DND-41 (cell line): ENCODE data around the gene SLC35A4.

Experiments used
- ATAC-seq: fragments of 200-7000 bp; cut with Tn5 transposase; 3 replicates; pipeline ENCODE4 v1.9.1; 2021; ENCODE audit warnings: low read depth; ENCODE audit not compliant: insufficient read depth
- DNase-seq: peaks from one replicate; pipeline ENCODE4 v3.0.0-alpha.2; 2020
- H2AFZ ChIP-seq: 2 replicates; pipeline ENCODE4 v1.6.0; 2012; ENCODE audit warnings: low read depth, low read length
- H3K27ac ChIP-seq: 2 replicates; pipeline ENCODE4 v1.5.1; 2012; ENCODE audit warnings: low read length, inconsistent platforms
- H3K27me3 ChIP-seq: fragments of 200-600 bp; sonication (generic); 2 replicates; pipeline ENCODE4 v1.6.0; 2012; ENCODE audit warnings: low read length, mild to moderate bottlenecking, inconsistent platforms; ENCODE audit not compliant: insufficient read depth, poor library complexity
- H3K36me3 ChIP-seq: 2 replicates; pipeline ENCODE4 v1.5.1; 2012; ENCODE audit warnings: low read length, inconsistent platforms; ENCODE audit not compliant: insufficient read depth
- H3K4me1 ChIP-seq: 2 replicates; pipeline ENCODE4 v1.5.1; 2012; ENCODE audit warnings: mild to moderate bottlenecking, low read length; ENCODE audit not compliant: insufficient read depth
- H3K4me2 ChIP-seq: 2 replicates; pipeline ENCODE4 v1.6.0; 2012; ENCODE audit warnings: mild to moderate bottlenecking, moderate library complexity, low read length, inconsistent platforms; ENCODE audit not compliant: insufficient read depth
- H3K4me3 ChIP-seq, 2 experiments: fragments of 200-600 bp in 1 of 2; shearing (Covaris generic) in 1 of 2; 2 replicates each; pipeline ENCODE4 v1.5.1; 2012 to 2016; ENCODE audit warnings: inconsistent platforms in 2 of 2, low read length in 2 of 2, mild to moderate bottlenecking in 2 of 2, low read depth in 1 of 2, moderate library complexity in 1 of 2
- H3K79me2 ChIP-seq: 2 replicates; pipeline ENCODE4 v1.6.0; 2012; ENCODE audit warnings: low read length, inconsistent platforms; ENCODE audit not compliant: insufficient read depth
- H3K9ac ChIP-seq: 2 replicates; pipeline ENCODE4 v1.6.0; 2012; ENCODE audit warnings: low read depth, mild to moderate bottlenecking, inconsistent platforms, low read length, moderate library complexity
- H3K9me3 ChIP-seq: 2 replicates; pipeline ENCODE4 v1.5.1; 2012; ENCODE audit warnings: low read length, moderate library complexity, mild to moderate bottlenecking, inconsistent platforms; ENCODE audit not compliant: insufficient read depth, severe bottlenecking
- H4K20me1 ChIP-seq: 2 replicates; pipeline ENCODE4 v1.6.0; 2012; ENCODE audit warnings: low read length; ENCODE audit not compliant: insufficient read depth
- CTCF ChIP-seq: IDR thresholded peaks from 2 replicates; pipeline ENCODE4 v1.5.1; 2012; ENCODE audit warnings: borderline replicate concordance, low read length, moderate library complexity, mild to moderate bottlenecking; ENCODE audit not compliant: poor library complexity, severe bottlenecking; ENCODE audit errors: extremely low read depth
- EZH2 ChIP-seq: IDR thresholded peaks from 3 replicates; pipeline ENCODE4 v1.6.1; 2012; ENCODE audit warnings: borderline replicate concordance, low read depth, mild to moderate bottlenecking, moderate library complexity, low read length, inconsistent platforms; ENCODE audit not compliant: severe bottlenecking

The SLC35A4 gene

GRCh38 chr5:140603734-140604133, 39.1 kb downstream of the SLC35A4 start:
- H2AFZ ChIP-seq: no peak overlapping the region
- no peak for DNase-seq
- H3K27ac ChIP-seq: no peak overlapping the region
- no peak for TF ChIP-seq EZH2
- TF ChIP-seq CTCF: no peak
- no peak overlapping the region for H3K9ac ChIP-seq
- peaks cover 3% of the 10 kb centered on the region for H3K27me3 ChIP-seq
- no peaks in the 10 kb centered on the region for H3K36me3 ChIP-seq
- no peak overlapping the region for H3K4me2 ChIP-seq
- H4K20me1 ChIP-seq: no peaks in the 10 kb centered on the region
- no peaks in the 10 kb centered on the region for H3K4me1 ChIP-seq
- H3K9me3 ChIP-seq: no peaks in the 10 kb centered on the region
- H3K79me2 ChIP-seq: no peaks in the 10 kb centered on the region
- H3K4me3 ChIP-seq: no peak overlapping the region
- no peak for ATAC-seq

- Histone ChIP-seq H3K9ac (no peak overlapping the region), H3K79me2 (no peaks in the 10 kb centered on the region), H3K27ac (no peak overlapping the region), H3K9me3 (no peaks in the 10 kb centered on the region), H3K4me3 (no peak overlapping the region), H2AFZ (no peak overlapping the region), H3K4me1 (no peaks in the 10 kb centered on the region), H3K36me3 (no peaks in the 10 kb centered on the region), H3K4me2 (no peak overlapping the region), H4K20me1 (no peaks in the 10 kb centered on the region), H3K27me3 (peaks cover 4% of the 10 kb centered on the region)
- ATAC-seq (no peak), DNase-seq (no peak)
- no peak for TF ChIP-seq EZH2
- TF ChIP-seq CTCF: no peak
These were observed 41.3 kb downstream of the SLC35A4 start for GRCh38 chr5:140605879-140606278.

- DNase-seq: no peak
- peaks cover 4% of the 10 kb centered on the region for H3K27me3 ChIP-seq
- TF ChIP-seq EZH2 (no peak), CTCF (no peak)
- H3K79me2 ChIP-seq: no peaks in the 10 kb centered on the region
- H3K27ac ChIP-seq: no peak overlapping the region
- H3K4me1 ChIP-seq: no peaks in the 10 kb centered on the region
- H3K4me3 ChIP-seq: no peak overlapping the region
- no peak for ATAC-seq
- no peaks in the 10 kb centered on the region for H4K20me1 ChIP-seq
- no peak overlapping the region for H3K4me2 ChIP-seq
- no peak overlapping the region for H2AFZ ChIP-seq
- H3K9ac ChIP-seq: no peak overlapping the region
- H3K36me3 ChIP-seq: no peaks in the 10 kb centered on the region
- no peaks in the 10 kb centered on the region for H3K9me3 ChIP-seq
These were observed 42.4 kb downstream of the SLC35A4 start for GRCh38 chr5:140607031-140607430.

DNA sequence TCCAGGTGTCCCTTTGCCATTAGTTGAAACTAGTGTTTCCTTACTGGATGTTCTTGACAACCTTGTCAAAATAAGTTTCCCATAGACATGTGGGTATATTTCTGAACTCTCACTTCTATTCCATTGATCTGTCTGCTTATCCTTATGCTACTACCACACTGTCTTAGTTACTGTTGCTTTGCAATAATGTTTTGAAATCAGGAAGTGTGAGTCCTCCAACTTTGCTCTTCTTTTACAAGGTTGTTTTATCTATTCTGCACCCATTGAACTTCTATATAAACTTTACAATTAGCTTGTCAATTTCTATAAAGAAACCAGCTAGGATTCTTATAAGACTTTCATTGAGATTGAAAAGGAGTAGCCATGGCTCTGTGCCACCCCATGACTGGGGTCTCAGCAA, 44.1 kb downstream of the SLC35A4 start:
- no peak overlapping the region for H2AFZ ChIP-seq
- H3K27me3 ChIP-seq: peaks cover 4% of the 10 kb centered on the region

More for the DNA sequence above, 44.1 kb downstream of the SLC35A4 start:
- Histone ChIP-seq H3K9me3 (no peaks in the 10 kb centered on the region), H3K79me2 (no peaks in the 10 kb centered on the region), H3K4me2 (no peak overlapping the region), H3K4me1 (no peaks in the 10 kb centered on the region), H3K36me3 (no peaks in the 10 kb centered on the region), H3K27ac (no peak overlapping the region), H4K20me1 (no peaks in the 10 kb centered on the region), H3K4me3 (no peak overlapping the region), H3K9ac (no peak overlapping the region)
- DNase-seq: no peak
- TF ChIP-seq CTCF (no peak), EZH2 (no peak)
- ATAC-seq: no peak
